GM12874 (cell line): ENCODE results near the gene ADAM12.

Source experiments
- TF ChIP-seq, protein P1 (sequence below): IDR thresholded peaks from 2 replicates; pipeline ENCODE4 v1.5.1; 2011; ENCODE audit warnings: low read depth, mild to moderate bottlenecking, control low read depth, low read length, moderate library complexity; ENCODE audit not compliant: insufficient read depth

ADAM12 gene

DNA sequence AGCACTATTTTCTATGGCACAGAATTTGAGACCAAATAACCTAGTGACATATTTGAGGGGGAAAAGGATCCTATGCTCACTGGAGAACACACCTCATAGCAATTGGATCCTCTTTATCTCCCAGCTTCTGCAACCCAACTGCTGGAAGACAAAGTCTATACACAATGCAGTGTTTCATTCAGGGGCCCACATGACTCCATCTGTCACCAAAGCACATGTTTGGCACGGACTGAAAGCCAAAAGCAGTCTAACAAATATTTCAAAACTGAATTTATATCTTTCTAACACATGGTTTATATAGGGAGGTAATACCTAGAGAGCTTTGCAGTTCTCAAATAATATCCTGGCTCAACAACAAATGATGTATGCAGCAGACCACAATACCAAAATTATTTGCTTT, 39.2 kb downstream of the ADAM12 start:
- TF ChIP-seq, protein P1, sequence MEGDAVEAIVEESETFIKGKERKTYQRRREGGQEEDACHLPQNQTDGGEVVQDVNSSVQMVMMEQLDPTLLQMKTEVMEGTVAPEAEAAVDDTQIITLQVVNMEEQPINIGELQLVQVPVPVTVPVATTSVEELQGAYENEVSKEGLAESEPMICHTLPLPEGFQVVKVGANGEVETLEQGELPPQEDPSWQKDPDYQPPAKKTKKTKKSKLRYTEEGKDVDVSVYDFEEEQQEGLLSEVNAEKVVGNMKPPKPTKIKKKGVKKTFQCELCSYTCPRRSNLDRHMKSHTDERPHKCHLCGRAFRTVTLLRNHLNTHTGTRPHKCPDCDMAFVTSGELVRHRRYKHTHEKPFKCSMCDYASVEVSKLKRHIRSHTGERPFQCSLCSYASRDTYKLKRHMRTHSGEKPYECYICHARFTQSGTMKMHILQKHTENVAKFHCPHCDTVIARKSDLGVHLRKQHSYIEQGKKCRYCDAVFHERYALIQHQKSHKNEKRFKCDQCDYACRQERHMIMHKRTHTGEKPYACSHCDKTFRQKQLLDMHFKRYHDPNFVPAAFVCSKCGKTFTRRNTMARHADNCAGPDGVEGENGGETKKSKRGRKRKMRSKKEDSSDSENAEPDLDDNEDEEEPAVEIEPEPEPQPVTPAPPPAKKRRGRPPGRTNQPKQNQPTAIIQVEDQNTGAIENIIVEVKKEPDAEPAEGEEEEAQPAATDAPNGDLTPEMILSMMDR, result no peak

DNA sequence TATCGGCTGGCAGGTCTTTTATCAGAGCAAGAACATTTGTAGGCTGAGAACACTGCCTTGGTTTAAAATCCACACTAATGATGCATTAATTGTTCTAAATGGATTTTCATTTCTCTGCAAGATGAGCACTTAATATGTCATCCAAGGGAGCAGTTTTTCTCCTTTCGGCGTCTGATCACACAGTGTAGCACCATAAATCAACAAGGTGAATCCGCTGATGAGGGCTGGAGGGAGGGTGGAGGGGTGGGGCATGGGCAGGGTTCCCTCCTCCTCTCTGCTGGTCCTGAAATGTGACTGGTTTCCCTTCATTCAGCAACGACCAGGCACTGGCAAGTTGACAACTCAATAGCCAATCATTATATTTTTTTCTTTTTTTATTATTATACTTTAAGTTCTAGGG, 45.6 kb downstream of the ADAM12 start:
- TF ChIP-seq, protein P1, result no peak

DNA sequence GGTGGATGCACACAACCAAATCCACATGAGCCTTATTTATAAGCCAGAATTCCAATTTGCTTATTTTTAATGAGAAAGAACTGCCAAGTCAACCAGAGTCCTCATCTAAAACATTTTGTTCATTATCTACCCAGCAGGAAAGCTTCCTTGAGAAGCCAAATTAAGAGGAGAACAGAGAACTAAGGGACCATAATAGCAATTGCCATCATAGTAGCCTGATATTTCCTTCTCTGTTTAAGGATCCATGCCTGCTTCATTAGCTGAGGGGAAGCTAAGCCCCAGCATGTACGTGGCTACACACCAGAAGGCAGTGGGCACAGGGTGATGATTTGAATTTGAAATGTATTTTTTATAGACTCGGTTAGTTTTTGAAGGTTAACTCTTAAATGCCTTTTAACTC, 46.8 kb downstream of the ADAM12 start:
- TF ChIP-seq, protein P1, result no peak

DNA sequence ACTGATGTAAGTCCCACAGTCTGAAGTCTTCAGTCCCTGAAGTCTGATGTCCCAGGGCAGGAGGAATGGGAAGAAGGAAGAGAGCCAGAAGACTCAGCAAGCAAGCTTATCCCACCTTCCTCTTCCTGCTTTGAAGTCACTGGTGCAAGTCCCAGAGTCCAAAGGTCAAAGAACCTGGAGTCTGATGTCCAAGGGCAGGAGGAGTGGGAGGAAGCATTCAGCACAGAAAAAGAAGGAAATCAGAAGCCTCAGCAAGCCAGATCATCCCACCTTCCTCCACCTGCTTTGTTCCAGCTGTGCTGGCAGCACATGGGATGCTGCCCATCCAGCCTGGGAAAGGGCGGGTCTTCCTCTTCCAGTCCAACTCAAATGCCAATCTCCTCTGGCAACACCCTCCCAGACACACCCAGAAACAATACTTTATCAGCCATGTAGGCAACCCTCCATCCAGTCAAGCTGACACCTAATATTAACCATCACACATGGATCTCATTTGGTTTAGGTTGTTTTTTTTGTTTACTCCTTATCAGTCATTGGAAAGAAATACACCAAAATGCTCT, 50.9 kb downstream of the ADAM12 start:
- TF ChIP-seq, protein P1, result no peak

DNA sequence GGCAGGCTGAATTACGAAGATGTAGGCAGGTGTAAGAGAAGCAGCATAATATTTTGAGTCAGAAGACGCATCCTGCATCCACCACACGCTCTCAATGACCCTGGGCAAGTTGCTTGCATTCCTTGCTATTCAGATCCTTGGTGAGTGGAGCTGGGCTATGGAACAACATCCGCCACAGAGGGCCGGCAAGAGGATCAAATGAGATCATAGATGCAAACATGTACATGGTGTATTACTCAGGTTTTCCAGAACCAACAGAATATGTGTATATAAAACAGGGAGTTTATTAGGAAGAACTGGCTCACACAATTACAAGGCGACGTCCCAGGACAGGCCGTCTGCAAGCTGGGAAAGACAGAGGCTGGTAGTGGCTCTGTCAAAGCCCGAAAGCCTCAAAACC, 51.5 kb downstream of the ADAM12 start:
- TF ChIP-seq, protein P1, result no peak

DNA sequence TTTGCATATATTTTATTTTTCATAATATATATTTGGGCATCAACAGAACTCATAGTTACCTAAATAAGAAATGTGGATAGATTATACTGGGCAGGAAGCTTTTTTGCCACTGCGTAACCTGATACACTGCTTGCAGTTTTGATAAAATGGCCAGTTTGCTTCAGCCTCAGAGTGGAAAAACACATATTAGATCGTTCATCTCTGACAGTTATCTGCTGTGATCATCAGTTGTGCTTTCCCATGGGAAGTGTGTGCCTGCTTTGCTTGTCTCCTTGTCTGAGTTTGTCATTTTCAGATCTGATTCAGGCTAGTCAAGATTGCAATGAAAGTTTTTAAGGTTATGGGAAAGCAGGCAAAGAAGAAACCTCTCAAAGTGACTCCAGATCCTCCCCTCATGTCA, 54.0 kb downstream of the ADAM12 start:
- TF ChIP-seq, protein P1, result no peak

DNA sequence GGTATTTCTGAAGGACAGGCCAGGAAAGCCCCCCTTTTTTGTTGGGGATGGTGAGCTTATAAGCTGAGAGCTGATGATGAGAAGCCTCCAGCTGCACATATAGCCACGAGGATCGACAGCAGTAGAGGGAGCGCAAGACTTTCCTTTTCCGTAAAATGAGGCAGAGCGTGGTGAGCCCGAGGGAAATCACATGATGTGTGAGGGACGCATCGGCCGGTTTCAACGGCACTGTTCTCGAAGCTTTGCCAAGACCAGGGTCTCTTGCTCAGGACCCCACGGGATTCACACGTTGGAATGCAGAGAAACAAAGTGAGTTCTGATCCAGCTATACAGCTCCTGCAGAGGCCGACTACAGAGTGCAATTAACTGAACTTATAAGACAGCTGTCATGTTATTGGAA, 55.7 kb downstream of the ADAM12 start:
- TF ChIP-seq, protein P1, result no peak

DNA sequence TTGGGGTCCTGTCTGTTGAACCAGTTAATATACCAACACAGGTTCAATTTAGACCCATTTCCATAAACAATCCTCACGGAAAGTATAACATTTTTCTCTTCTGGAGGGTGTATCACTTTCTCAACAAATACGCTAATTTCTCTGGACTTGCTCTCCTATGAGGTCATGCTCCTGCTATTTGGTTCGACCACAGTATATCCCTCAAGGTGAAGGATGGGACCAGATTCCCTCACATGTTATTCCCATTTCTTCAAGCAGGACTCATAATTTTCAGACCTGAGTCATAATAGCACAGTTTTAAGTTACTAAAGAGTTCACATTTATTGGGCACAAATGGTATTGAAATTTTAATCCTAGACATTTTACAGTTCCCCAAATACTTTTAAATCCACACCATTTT, 57.2 kb downstream of the ADAM12 start:
- TF ChIP-seq, protein P1, result no peak
